ENCODE results near the gene TTC28.
A peak's percentile ranks its signal among the peaks of the same experiment; 100 is the strongest.

The TTC28 gene

GRCh38 chr22:28254396-28254795 is 425.2 kb downstream of the TTC28 start:
- TF ChIP-seq REST (IDR thresholded peaks at IDR 0.05; ENCODE audit: low read depth) = no peak
- no peak for TF ChIP-seq CREB1 (IDR thresholded peaks at IDR 0.05; ENCODE audit: low read depth)
- no peak for TF ChIP-seq CEBPB (IDR thresholded peaks at IDR 0.05)
- no peak for TF ChIP-seq MAX (IDR thresholded peaks at IDR 0.05)
- no peak for TF ChIP-seq TEAD4 (IDR thresholded peaks at IDR 0.05)
- TF ChIP-seq FOXM1 (IDR thresholded peaks at IDR 0.05; ENCODE audit: borderline replicate concordance, low read depth) = no peak
- no peak for TF ChIP-seq TCF12 (IDR thresholded peaks at IDR 0.05; ENCODE audit: low read depth)
- no peak for TF ChIP-seq RAD21 (IDR thresholded peaks at IDR 0.05; ENCODE audit: low read depth)
- no peak for TF ChIP-seq EP300 (IDR thresholded peaks at IDR 0.05; ENCODE audit: borderline replicate concordance)
- TF ChIP-seq EGR1 (IDR thresholded peaks at IDR 0.05) = no peak
- no peak for TF ChIP-seq TAF1 (IDR thresholded peaks at IDR 0.05; ENCODE audit: low read depth)
- no peak for TF ChIP-seq USF1 (IDR thresholded peaks at IDR 0.05)
- no peak for TF ChIP-seq YY1 (IDR thresholded peaks at IDR 0.05; ENCODE audit: low read depth)
- TF ChIP-seq ZBTB7A (IDR thresholded peaks at IDR 0.05; ENCODE audit: low read depth) = no peak
- no peak for TF ChIP-seq NFIC (IDR thresholded peaks at IDR 0.05)

GRCh38 chr22:28252539-28252938 is 427.1 kb downstream of the TTC28 start:
- TF ChIP-seq USF1 (IDR thresholded peaks at IDR 0.05) (no peak), CREB1 (IDR thresholded peaks at IDR 0.05; ENCODE audit: low read depth) (no peak), RAD21 (IDR thresholded peaks at IDR 0.05; ENCODE audit: low read depth) (no peak)

- no peak for TF ChIP-seq RAD21 (IDR thresholded peaks at IDR 0.05; ENCODE audit: low read depth)
- TF ChIP-seq USF1 (IDR thresholded peaks at IDR 0.05) = no peak
- no peak for TF ChIP-seq ZBTB7A (IDR thresholded peaks at IDR 0.05; ENCODE audit: low read depth)
Observed at GRCh38 chr22:28250036-28250695, 429.5 kb downstream of the TTC28 start.

GRCh38 chr22:28249402-28249801 is 430.2 kb downstream of the TTC28 start:
- TF ChIP-seq FOXM1 (IDR thresholded peaks at IDR 0.05; ENCODE audit: borderline replicate concordance, low read depth) = no peak
- TF ChIP-seq REST (IDR thresholded peaks at IDR 0.05; ENCODE audit: low read depth) = no peak
- no peak for TF ChIP-seq RAD21 (IDR thresholded peaks at IDR 0.05; ENCODE audit: low read depth)
- TF ChIP-seq TCF12 (IDR thresholded peaks at IDR 0.05; ENCODE audit: low read depth) = no peak
- TF ChIP-seq CEBPB (IDR thresholded peaks at IDR 0.05) = no peak

GRCh38 chr22:28247667-28248363 is 431.8 kb downstream of the TTC28 start:
- TF ChIP-seq YY1 (IDR thresholded peaks at IDR 0.05; ENCODE audit: low read depth) = no peak
- TF ChIP-seq USF1 (IDR thresholded peaks at IDR 0.05) = no peak
- peak; percentile 69 for TF ChIP-seq TCF12 (IDR thresholded peaks at IDR 0.05; ENCODE audit: low read depth)
- TF ChIP-seq EP300 (IDR thresholded peaks at IDR 0.05; ENCODE audit: borderline replicate concordance) = peak; percentile 74
- TF ChIP-seq CEBPB (IDR thresholded peaks at IDR 0.05) = no peak
- TF ChIP-seq NFIC (IDR thresholded peaks at IDR 0.05) = peak; percentile 66
- peak; percentile 52; the same call in 1 of the 2 replicates for TF ChIP-seq FOXM1 (IDR thresholded peaks at IDR 0.05; ENCODE audit: borderline replicate concordance, low read depth)
- TF ChIP-seq TEAD4 (IDR thresholded peaks at IDR 0.05) = peak; percentile 36; the same call in 1 of the 2 replicates
